ENCODE measurements around the gene NINJ1. TPM values are rescaled to one million over a fixed set of nuclear protein-coding genes. Genes with fewer than 3 reads are reported as not detected.
A peak's percentile ranks its signal among the peaks of the same experiment; 100 is the strongest.

Gene NINJ1
- total RNA-seq, 4 donors from 2014 or later, result 82.9 to 168 (median 121) TPM

DNA sequence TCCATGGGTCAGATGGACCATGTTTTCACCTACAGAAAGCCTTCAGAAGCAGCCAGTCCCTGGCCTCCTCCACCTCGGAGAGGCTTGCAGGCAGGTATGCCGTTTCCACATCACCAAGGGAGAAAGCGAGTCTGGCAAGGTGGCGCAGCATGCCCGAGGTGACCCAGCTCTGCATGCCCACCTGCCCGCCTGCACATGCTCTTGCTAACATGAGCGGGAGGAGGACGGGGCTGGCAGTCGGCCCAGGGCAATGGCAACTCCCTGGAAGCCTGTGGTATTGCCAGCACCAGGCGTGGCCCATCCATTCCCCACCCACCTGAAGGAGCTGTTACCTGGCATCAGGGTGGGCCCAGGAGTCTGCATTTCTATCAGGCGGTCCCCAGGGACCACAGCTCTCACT is 3.3 kb upstream of the NINJ1 start:
- intact Hi-C loops (cut with DNase I), result loop anchor here (10.0 kb wide), 1 partner anchor 317 kb away; the partner anchor contains the start of genes FAM120A and FAM120AOS
- no peaks in the 10 kb centered on the region for H3K27me3 ChIP-seq
- no peaks in the 10 kb centered on the region for H3K9me3 ChIP-seq
- TF ChIP-seq POLR2A (IDR thresholded peaks at IDR 0.05) (no peak), CTCF (IDR thresholded peaks at IDR 0.05) (no peak)
- peaks cover 25 to 33% of the 10 kb centered on the region in 2 donors for H3K4me1 ChIP-seq
- no peaks in the 10 kb centered on the region for H3K36me3 ChIP-seq
- H3K4me3 ChIP-seq (replicated peaks in 1 of 3), result no peak overlapping the region
- no peak for DNase-seq
- no peak overlapping the region for H3K27ac ChIP-seq
- whole genome bisulfite sequencing, 2 donors, result 97 to 100% methylated on average over 1 to 8 of the region's 11 CpGs

GRCh38 chr9:93136011-93136440 is 2.0 kb upstream of the NINJ1 start:
- H3K4me3 ChIP-seq (replicated peaks in 1 of 3), result no peak overlapping the region
- intact Hi-C loops (cut with DNase I), result loop anchor here (10.0 kb wide), 1 partner anchor 319 kb away; the partner anchor contains the start of genes FAM120A and FAM120AOS
- peak in 1 of 2 donors; percentile 33 for DNase-seq

GRCh38 chr9:93134740-93135444 is 841 bp upstream of the NINJ1 start:
- peak overlapping the region; percentile 84 to 98 (median 93) for H3K27ac ChIP-seq
- 67 to 86% methylated on average over 9 to 11 of the region's 14 CpGs for WGBS, 2 donors
- no peak for DNase-seq
- TF ChIP-seq POLR2A (IDR thresholded peaks at IDR 0.05) (no peak), CTCF (IDR thresholded peaks at IDR 0.05) (no peak)
- peaks cover 50 to 56% of the 10 kb centered on the region in 2 donors for H3K4me1 ChIP-seq
- H3K4me3 ChIP-seq (replicated peaks in 1 of 3), result peak overlapping the region in 2 of 3 donors; percentile 23 to 88
- H3K36me3 ChIP-seq, result no peaks in the 10 kb centered on the region
- intact Hi-C loops (cut with DNase I), result loop anchor here (10.0 kb wide), 1 partner anchor 320 kb away; the partner anchor contains the start of genes FAM120A and FAM120AOS
- no peaks in the 10 kb centered on the region for H3K27me3 ChIP-seq
- H3K9me3 ChIP-seq, result no peaks in the 10 kb centered on the region

More at GRCh38 chr9:93136011-93136440, 2.0 kb upstream of the NINJ1 start:
- Histone ChIP-seq H3K27me3 (no peaks in the 10 kb centered on the region), H3K36me3 (no peaks in the 10 kb centered on the region), H3K4me1 (peaks cover 38 to 46% of the 10 kb centered on the region in 2 donors), H3K9me3 (no peaks in the 10 kb centered on the region), H3K27ac (peak overlapping the region in 2 of 3 donors; percentile 41 to 52)
- 19 to 41% methylated on average over 7 to 11 of the region's 11 CpGs for WGBS, 2 donors
- no peak for TF ChIP-seq CTCF (IDR thresholded peaks at IDR 0.05)
- peak in 1 of 2 donors; percentile 44 for TF ChIP-seq POLR2A (IDR thresholded peaks at IDR 0.05)

- intact Hi-C loops (cut with DNase I), result loop anchor here (10.0 kb wide), 1 partner anchor 321 kb away; the partner anchor contains the start of genes FAM120A and FAM120AOS
- H3K9me3 ChIP-seq, result no peaks in the 10 kb centered on the region
These were observed 403 bp downstream of the NINJ1 start for GRCh38 chr9:93133681-93134014.

More at GRCh38 chr9:93133681-93134014, 403 bp downstream of the NINJ1 start:
- Histone ChIP-seq H3K27me3 (no peaks in the 10 kb centered on the region), H3K4me3 (replicated peaks in 1 of 3) (peak overlapping the region; percentile 50 to 97 (median 88)), H3K4me1 (peaks cover 62% of the 10 kb centered on the region in 2 donors), H3K27ac (peak overlapping the region; percentile 93 to 98 (median 96)), H3K36me3 (no peaks in the 10 kb centered on the region)
- TF ChIP-seq CTCF (IDR thresholded peaks at IDR 0.05) (no peak), POLR2A (IDR thresholded peaks at IDR 0.05) (no peak)
- 0 to 1% methylated on average over 1 to 26 of the region's 34 CpGs for WGBS, 2 donors
- DNase-seq, result peak; percentile 78 to 79
